Lung (tissue), 12 donors: Measurements from ENCODE around the gene MSRB3. TPM values are rescaled to one million over a fixed set of nuclear protein-coding genes. Genes with fewer than 3 reads are reported as not detected.

Experiments used
- ATAC-seq: fragments of 200-7000 bp; cut with Tn5 transposase; one replicate; pipeline ENCODE4 v1.9.1; 2020; ENCODE audit warnings: moderate number of reproducible peaks; ENCODE audit not compliant: insufficient read depth, low FRiP score
- DNase-seq, 3 donors: peaks; one replicate each; pipeline ENCODE4 v3.0.0-alpha.2; 2013 to 2017
- H3K27ac ChIP-seq, 2 donors: one replicate each; pipeline ENCODE4 v1.5.1; 2013; ENCODE audit warnings: mild to moderate bottlenecking in 2 of 2, moderate library complexity in 2 of 2, control low read depth in 1 of 2, inconsistent platforms in 1 of 2, low read depth in 1 of 2, low read length in 1 of 2
- H3K27me3 ChIP-seq, 3 donors: one replicate each; pipeline ENCODE4 v1.5.1; 2013; ENCODE audit warnings: low read length in 2 of 3; ENCODE audit not compliant: control insufficient read depth in 3 of 3, insufficient read depth in 3 of 3
- H3K36me3 ChIP-seq, 4 donors: one replicate each; pipeline ENCODE4 v1.5.1; 2013; ENCODE audit warnings: low read length in 4 of 4, mild to moderate bottlenecking in 1 of 4, moderate library complexity in 1 of 4; ENCODE audit not compliant: control insufficient read depth in 4 of 4, insufficient read depth in 4 of 4
- H3K4me1 ChIP-seq, 5 donors: one replicate each; pipeline ENCODE4 v1.5.1; 2013; ENCODE audit warnings: low read length in 5 of 5, mild to moderate bottlenecking in 2 of 5, moderate library complexity in 1 of 5; ENCODE audit not compliant: control insufficient read depth in 5 of 5, insufficient read depth in 5 of 5
- H3K4me3 ChIP-seq: one replicate; pipeline ENCODE4 v1.5.1; 2013; ENCODE audit warnings: mild to moderate bottlenecking, control low read depth, moderate library complexity
- H3K9ac ChIP-seq, 2 donors: one replicate each; pipeline ENCODE4 v1.5.1; 2013; ENCODE audit warnings: low read length in 2 of 2, control low read depth in 1 of 2; ENCODE audit not compliant: insufficient read depth in 1 of 2
- H3K9me3 ChIP-seq, 4 donors: one replicate each; pipeline ENCODE4 v1.5.1; 2013; ENCODE audit warnings: low read length in 3 of 4, mild to moderate bottlenecking in 1 of 4, moderate library complexity in 1 of 4; ENCODE audit not compliant: control insufficient read depth in 4 of 4, insufficient read depth in 3 of 4
- CTCF ChIP-seq: IDR thresholded peaks from 2 replicates; pipeline ENCODE4 v1.5.1; 2012; ENCODE audit warnings: mild to moderate bottlenecking; ENCODE audit errors: control extremely low read depth, extremely low read depth
- WGBS, 2 donors: extraction: QIAGEN DNeasy Blood & Tissue Kit; methylation state at CpG; one replicate each; pipeline ENCODE4 v1.1.7; 2013; 5-methylcytosine and 5-hydroxymethylcytosine counted together
- polyA plus RNA-seq, 2 donors: library from polyadenylated mRNA; stranded (reverse); fragments of 200-250 nt; gene quantifications; one replicate each; pipeline ENCODE4 v1.2.1, GENCODE V29; 2013
- total RNA-seq, 2 donors: library from RNA; depleted of rRNA in 1 of 2; stranded (reverse); fragments of >200 nt in 1 of 2; gene quantifications; one replicate each; pipeline ENCODE4 v1.2.1, GENCODE V29; 2014 to 2021
- donor health status: control.
- donor health status: control.
- donor health status: Bipolar disorder and iron deficiency.
- donor health status: healthy.
- donor health status: DM: yes; HTN: yes; CAD: no.

Gene MSRB3
- total and polyA plus RNA-seq, 4 donors: 11.5 to 41.5 (median 28.3) TPM

GRCh38 chr12:65326616-65327015 is 48.1 kb downstream of the MSRB3 start:
- 82 to 89% methylated on average over 5 of the region's 5 CpGs for WGBS, 2 donors
- DNase-seq: no peak
- H3K27ac ChIP-seq: no peak overlapping the region
- no peak overlapping the region for H3K9ac ChIP-seq
- H3K9me3 ChIP-seq: no peaks in the 10 kb centered on the region
- no peak overlapping the region for H3K4me3 ChIP-seq
- no peak for ATAC-seq
- H3K27me3 ChIP-seq: no peaks in the 10 kb centered on the region
- peaks cover 2 to 39% (median 14%) of the 10 kb centered on the region in 5 donors for H3K4me1 ChIP-seq
- TF ChIP-seq CTCF: no peak
- peaks cover 0 to 4% (median 1%) of the 10 kb centered on the region in 4 donors for H3K36me3 ChIP-seq

- Histone ChIP-seq H3K9ac (no peak overlapping the region), H3K4me3 (no peak overlapping the region), H3K9me3 (no peaks in the 10 kb centered on the region), H3K27ac (peak overlapping the region in 1 of 2 donors; percentile 9), H3K36me3 (peaks cover 0 to 4% (median 1%) of the 10 kb centered on the region in 4 donors), H3K4me1 (peaks cover 2 to 39% (median 14%) of the 10 kb centered on the region in 5 donors), H3K27me3 (no peaks in the 10 kb centered on the region)
- no peak for TF ChIP-seq CTCF
- ATAC-seq (no peak), DNase-seq (peak in 2 of 3 donors; percentile 78 to 82)
- WGBS, 2 donors: 61 to 66% methylated on average over 10 of the region's 10 CpGs
Observed at GRCh38 chr12:65327207-65328076, 49.0 kb downstream of the MSRB3 start.

- Histone ChIP-seq H3K4me3 (no peak overlapping the region), H3K27me3 (no peaks in the 10 kb centered on the region), H3K27ac (no peak overlapping the region), H3K4me1 (peaks cover 0 to 40% (median 14%) of the 10 kb centered on the region in 5 donors), H3K9me3 (no peaks in the 10 kb centered on the region), H3K9ac (no peak overlapping the region), H3K36me3 (peaks cover 0 to 4% (median 1%) of the 10 kb centered on the region in 4 donors)
- WGBS, 2 donors: 24 to 66% methylated on average over 3 of the region's 3 CpGs
- DNase-seq (no peak), ATAC-seq (no peak)
- no peak for TF ChIP-seq CTCF
Observed at GRCh38 chr12:65329721-65330120, 51.2 kb downstream of the MSRB3 start.
